Fibroblast of lung (primary cell): ENCODE measurements around the gene LRRC8E.

Source experiments
- CTCF ChIP-seq, 2 donors: IDR thresholded peaks in 1 of 2; conservative IDR thresholded peaks in 1 of 2; 1 replicate in 1 of 2; 2 replicates in 1 of 2; pipeline ENCODE4 v1.5.1; 2011 to 2012; ENCODE audit warnings: low read length in 2 of 2, control low read depth in 1 of 2, inconsistent platforms in 1 of 2, low read depth in 1 of 2, mild to moderate bottlenecking in 1 of 2
- EZH2 ChIP-seq: IDR thresholded peaks from 2 replicates; pipeline ENCODE4 v1.5.1; 2012; ENCODE audit warnings: low read length, control low read depth, mild to moderate bottlenecking; ENCODE audit errors: missing control alignments

- TF ChIP-seq CTCF (conservative IDR thresholded peaks at IDR 0.05 in 1 of 2, IDR thresholded peaks at IDR 0.05 in 1 of 2; ENCODE audit: low read depth in 1 of 2, low read length in 2 of 2) = no peak
- TF ChIP-seq EZH2 = no peak
Observed at GRCh38 chr19:7885818-7886217, 2.5 kb upstream of the LRRC8E start.
